Hepatic stellate cell (primary cell): Measurements from ENCODE around the gene PARD6G.

Source experiments
- DNase-seq: peaks from one replicate; pipeline ENCODE4 v3.0.0; 2011; ENCODE audit warnings: low spot score

Gene PARD6G

DNA sequence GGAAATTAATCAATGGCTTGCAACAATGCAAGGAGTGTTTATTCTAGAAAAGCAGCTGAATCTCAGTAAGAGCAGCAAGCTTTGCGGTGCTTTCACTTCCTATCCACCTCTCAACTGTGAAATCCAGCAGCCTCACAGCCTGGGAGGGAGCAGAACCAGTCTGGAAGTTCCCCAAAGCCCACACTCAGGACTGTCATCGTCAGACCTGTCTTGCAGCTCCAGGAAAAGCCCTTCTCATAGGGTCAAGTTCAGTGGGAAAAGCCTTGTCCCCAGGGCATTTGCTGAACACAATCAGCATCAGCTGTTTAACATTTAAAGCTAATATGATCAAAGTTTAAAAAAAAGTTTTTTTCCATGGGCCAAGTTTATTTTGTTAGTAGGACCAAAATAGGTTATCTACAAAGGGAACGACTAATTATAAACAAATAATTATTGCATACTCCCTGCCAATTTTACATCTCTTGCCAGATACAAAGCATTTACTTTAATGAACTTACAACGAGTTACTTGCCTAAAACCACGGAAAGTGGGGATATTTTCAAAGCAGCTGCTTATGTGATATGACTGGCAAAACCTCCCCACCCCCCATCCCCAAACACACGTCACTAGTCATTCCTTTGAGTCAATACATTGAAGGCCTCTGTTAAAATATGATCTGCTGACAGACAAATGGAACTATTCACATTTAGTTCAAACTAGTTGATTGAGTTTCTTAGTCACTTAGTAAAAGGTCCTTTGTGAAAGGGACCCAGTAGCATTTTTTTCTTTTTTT is 36.8 kb downstream of the PARD6G start:
- no peak for DNase-seq

GRCh38 chr18:80208620-80209019 is 38.7 kb downstream of the PARD6G start:
- no peak for DNase-seq

DNA sequence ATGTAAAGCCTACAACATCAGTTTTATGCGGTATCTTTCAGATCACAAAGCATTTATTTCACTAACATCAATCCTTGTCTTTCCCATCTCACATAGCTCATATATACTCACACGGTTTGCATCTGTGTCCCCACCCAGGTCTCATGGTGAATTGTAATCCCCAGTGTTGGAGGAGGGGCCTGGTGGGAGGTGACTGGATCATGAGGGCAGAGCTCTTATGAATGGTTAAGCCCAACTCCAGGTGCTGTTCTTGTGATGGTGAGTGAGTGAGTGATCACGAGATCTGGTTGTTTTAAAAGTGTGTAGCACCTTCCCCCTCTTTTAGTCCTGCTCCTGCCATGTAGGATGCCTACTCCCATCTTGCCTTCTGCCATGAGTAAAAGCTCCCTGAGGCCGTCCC is 42.0 kb downstream of the PARD6G start:
- DNase-seq, result no peak

GRCh38 chr18:80204142-80204541 is 43.2 kb downstream of the PARD6G start:
- no peak for DNase-seq

DNA sequence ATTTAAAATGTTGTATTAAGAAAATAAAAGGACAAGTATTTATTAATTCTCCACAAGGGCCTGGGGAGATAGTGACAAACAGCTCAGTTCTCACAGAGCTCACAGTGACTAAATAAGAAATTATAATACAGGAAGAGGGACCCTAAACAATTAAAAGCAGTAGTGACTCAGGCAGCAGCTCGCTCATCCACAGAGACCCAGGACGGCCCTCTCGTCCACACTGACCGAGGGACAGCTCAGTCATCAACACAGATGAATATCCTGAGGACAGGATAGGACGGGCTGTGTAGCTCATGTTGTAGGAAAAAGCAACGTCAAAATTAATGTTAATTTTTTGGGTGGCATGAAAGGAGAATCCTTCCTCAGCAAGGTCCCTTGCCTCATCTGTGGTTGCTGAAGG is 44.1 kb downstream of the PARD6G start:
- DNase-seq, result no peak

GRCh38 chr18:80202264-80202998 is 44.9 kb downstream of the PARD6G start:
- no peak for DNase-seq

DNA sequence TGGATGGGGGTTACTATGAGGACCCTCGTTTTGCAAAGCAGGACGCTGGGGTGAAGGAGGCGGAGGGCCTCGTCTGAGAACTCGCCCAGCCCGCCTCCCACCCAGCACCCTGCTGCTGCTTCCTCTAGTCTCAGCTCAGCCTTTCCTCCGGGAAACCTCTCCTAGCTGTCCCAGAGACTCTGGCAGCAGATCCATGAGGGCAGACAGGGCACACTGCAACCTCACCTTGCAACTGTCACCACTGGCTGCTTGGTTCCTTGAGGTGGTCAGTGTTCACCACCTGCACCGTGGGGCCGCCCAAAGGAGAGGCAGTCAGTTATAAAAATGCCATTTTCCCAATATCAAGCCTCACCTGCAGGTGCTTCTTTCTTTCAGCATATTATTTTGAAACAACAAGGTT is 45.6 kb downstream of the PARD6G start:
- DNase-seq, result no peak

DNA sequence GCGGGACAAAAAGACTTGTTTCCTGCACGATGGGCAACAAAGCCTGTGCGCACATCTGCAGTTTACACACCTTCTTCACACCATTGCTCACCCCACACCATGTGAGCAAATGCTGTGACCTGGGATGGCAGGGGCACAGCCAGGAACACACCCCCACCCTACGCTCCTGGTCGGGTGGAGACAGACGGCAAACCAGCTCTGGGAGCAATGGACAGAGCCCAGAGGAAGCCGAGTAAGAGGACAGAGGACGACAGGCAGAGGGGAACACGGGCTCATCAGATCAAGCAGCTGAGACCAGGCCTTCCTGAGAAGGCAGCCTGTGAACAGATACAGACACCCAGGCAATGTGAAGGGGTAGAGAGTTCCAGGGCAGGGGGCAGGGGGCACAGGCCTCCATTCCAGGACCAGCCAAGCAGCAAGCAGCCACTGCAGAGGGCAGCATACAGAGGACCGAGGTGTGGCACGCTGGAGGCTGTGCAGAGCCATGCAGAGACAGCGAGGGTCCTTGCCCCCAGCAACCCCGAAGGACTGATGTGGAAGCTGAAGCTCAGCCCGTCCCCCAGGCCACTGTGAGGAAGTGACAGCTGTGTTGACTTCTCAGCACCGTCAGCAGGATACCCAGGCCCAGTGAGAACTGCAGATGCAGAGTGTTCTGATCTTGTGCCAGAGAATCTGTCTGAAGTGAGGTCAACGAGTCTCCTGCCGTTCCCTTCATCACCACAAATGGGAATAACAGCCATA is 46.2 kb downstream of the PARD6G start:
- no peak for DNase-seq

GRCh38 chr18:80200171-80200931 is 47.0 kb downstream of the PARD6G start:
- DNase-seq, result no peak

DNA sequence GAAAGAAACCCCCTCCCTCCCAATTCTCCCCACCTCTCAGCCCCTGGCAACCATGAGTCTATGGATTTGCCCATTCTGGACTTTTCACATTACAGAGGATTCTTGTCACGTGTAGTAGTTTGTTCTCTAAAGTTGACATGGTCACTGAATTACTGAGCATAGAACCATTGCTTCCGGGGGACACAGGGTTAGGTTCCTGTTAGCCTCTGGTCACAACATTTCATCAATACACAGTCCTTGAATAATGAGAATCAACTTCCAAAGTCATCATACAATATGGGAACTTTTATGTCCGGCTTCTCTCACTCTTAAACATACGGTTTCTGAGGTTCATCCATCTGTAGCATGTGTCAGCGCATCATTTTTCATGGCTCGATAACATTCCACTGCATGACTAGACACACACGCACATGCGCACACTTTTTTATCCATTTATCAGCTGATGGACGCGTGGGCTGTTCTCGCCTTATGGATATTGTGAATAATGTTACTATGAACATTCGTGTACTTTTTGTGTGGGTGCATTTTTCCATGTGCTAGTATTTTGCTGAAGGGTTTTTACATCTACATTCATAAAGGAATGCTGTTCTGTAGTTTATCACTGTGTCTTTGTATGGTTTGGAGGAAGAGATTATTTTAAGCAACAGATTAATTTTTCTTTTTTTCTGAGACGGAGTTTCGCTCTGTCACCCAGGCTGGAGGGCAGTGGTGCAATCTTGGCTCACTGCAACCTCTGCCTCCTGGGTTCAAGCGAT is 48.1 kb downstream of the PARD6G start:
- no peak for DNase-seq

- no peak for DNase-seq
These were observed 48.9 kb downstream of the PARD6G start for GRCh38 chr18:80198391-80198790.

- DNase-seq, result no peak
These were observed 49.8 kb downstream of the PARD6G start for GRCh38 chr18:80197528-80197927.

DNA sequence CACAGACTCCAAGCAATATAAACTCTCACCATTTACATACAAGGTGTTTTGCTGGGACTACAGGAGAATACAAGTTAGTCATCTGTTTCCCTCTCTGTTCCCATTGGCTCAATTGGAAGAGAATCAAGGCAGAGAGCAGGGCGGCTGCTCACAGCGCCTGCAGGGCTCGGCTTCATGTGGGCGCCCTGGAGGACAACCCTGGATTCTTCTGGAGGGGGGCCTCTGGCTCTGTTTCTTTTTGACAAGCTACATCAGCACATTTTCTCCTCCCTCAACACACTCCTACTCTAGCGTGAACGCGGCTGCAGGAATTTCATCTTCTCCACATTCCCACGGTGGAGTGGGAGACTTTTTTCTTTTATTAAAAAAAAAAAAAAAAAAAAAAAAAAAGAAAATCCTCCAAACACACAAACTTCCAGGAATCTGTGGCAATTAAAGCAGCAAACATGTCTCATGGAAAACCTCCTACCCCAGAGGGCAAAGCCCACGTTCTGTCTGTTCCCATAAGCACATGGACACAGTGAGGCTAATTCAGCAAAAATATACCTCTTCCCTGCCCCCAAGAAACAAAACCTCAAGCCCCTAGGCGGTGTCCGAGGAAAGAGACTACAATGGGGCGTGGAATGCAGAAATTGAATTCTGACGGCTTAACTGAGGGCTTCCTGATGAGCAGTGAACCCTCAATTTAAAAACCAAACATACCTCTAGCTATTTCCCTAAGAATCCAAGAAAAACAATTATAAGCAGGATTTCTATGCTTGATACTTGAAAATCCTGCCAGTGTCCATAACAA is 50.6 kb downstream of the PARD6G start:
- no peak for DNase-seq

DNA sequence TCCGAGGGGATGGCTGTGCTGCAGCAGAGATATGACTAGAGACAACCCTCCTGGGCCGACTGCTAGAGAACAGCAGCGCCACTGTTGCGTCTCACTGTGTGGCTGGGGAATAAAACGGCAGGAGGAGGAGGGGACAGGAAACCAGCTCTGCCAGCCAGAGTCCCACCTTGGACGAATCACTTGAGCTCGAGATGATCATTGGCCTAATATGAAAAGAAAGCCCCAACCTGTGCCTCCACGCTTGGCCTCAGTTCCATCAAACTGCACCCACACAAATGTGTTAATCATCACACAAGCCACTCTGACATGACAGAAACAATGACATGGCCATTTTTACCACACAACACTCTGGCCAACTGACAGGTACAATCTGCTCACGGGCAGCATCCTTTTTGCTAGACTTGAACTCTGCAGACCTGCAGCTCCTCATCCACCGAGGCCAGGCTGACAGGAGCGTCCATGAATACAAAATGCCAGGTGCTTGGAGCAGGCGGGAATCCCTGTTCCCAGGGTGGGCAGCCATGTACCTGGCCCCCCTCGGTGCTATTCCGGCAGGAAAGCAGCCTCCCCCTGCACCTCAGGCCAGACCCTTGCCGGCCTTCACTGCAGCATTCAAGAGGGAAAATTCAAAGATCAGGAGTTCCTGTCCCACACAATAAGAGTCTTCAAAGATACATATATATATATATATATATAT is 52.3 kb downstream of the PARD6G start:
- DNase-seq, result no peak

GRCh38 chr18:80193701-80194100 is 53.6 kb downstream of the PARD6G start:
- no peak for DNase-seq

DNA sequence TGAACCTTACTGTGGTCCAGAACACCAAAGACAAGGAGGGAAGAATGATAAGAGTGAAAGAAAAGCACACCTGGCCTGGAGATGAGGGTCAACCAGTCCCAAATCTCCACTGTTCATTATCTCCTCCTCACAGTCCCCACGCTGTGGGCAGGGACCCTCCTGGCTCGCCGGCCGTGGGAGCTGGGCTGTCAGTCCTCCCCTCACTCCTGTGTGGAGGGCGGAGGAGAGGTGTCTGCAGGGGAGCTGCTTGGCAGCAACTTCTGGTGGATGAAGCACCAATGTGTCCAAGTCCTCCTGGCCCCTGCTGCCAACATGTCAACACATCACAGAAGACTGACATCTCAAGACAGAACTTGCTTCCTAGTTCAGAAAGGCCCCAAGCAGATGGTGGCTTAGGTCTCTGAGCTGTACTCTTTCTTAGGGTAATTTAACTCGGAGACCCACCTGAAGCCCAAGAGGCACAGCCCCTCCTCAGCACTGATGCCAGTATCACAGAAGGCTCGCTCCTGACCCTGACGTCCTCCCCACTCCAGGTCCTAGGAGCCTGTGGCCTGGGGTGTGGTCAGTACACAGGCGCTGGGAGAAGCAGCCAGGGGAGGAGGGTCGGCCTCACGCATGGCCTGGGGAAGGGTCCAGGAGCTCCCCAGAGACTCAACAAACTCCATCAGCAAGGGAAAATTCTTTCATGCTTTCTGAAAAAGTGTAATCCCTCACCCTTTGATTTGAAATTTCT is 54.5 kb downstream of the PARD6G start:
- no peak for DNase-seq

DNA sequence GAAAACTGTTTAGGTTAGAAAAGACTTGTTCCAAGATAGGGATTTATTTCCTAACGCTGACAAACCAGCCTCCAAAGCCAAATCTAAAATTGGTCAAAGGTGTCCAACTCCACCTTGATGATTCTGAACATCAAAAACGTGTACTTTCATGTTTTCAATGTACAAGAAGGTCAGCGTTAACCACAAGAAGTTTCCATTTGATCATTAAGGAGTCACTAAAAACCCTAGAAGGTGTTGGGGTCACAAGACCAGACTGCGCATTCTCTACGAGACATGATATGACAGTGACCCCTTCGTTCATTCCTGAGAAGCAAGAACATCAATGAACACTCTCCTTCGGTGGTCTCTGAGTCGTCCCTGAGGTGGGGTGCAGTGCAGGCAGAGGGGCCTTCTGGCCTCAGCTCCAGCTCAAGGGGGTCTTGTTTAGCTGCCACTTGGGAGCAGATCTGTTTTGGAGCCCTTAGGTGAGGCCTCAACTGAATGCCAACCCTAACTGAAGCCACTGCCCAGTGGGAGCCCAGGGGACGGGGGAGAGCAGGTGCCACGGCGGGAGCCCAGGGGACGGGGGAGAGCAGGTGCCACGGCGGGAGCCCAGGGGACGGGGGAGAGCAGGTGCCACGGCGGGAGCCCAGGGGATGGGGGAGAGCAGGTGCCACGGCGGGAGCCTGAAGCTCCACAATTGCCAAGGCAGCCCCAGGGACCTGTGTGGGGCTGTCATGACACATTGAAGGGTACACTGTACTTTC is 55.2 kb downstream of the PARD6G start:
- DNase-seq, result no peak

- DNase-seq, result no peak
These were observed 56.0 kb downstream of the PARD6G start for GRCh38 chr18:80191264-80191663.

DNA sequence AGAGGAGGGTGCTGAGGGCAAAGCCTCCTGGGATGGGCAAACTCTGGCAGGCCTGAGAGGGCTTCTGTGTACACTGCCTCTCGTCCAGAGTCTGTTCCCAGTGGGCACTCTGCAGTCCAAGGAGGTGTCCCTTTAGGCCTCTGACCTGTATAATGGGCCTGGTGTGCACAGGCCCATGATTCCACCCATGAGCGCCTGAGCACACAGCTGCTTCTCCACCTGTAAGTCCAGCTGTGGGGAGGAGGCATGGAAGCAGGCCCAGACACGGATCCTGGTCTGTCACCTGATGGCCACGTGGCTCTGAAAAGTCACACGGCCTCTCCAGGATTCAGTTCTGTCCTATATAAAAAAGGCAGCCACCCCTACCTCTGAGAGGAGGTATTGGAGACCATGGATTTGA is 57.0 kb downstream of the PARD6G start:
- DNase-seq, result no peak
